Measurements from ENCODE around the gene LANCL2. TPM values are rescaled to one million over a fixed set of nuclear protein-coding genes. Genes with fewer than 3 reads are reported as not detected.

Gene LANCL2
- total RNA-seq, 1 donor from 2014 or later: 23.0 TPM

DNA sequence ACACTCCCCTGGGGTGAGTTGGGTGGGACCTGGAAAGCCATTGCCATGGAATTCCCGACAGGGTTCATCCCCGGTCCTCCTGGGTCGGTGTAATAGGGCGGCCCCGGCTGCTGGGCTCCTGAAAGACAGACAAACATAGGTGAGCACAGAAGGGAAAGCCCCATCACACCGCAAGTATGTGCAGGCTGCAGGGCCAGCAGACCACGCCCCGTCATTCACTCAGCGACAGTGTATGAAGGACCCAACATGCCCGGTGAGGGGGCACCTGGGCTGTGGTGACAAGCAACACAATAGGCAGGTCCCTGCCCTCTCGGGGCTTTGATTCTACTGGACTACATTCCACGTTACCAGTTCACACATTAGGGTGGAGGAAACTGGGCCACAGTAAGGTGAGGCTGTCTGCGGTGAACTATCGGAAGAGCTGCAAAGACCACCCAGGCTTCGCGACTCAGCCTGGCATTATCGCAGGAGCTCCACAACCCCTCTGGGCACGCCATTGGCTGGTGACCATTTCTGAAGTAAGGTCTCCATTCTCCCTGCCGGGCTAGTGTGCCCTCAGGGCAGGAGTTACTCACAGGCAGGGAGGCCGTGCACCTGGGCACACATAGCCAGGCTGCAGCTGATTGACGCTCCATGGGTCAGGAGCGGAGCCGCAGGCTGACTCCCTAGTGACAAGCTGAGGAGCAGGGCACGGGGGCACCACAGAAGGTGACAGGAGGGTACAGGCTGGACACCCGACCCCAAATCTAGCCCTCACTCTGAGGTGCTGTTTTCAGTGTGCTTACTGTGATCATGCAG is 108.0 kb downstream of the LANCL2 start:
- H3K27me3 Mint-ChIP-seq (ENCODE audit: low read depth): no peaks in the 10 kb centered on the region
- peaks cover 5% of the 10 kb centered on the region for H3K4me1 Mint-ChIP-seq
- TF ChIP-seq CTCF (conservative IDR thresholded peaks at IDR 0.05): no peak
- DNase-seq (ENCODE audit: low read depth, low spot score): no peak
- H3K27ac Mint-ChIP-seq (ENCODE audit: unreplicated experiment): no peak overlapping the region
- H3K9me3 Mint-ChIP-seq: no peaks in the 10 kb centered on the region
- H3K4me3 Mint-ChIP-seq: no peak overlapping the region
- H3K36me3 Mint-ChIP-seq (ENCODE audit: low read depth): peaks cover 9% of the 10 kb centered on the region

- no peak for TF ChIP-seq CTCF (conservative IDR thresholded peaks at IDR 0.05)
- Mint-ChIP-seq H3K4me3 (no peak overlapping the region), H3K27ac (ENCODE audit: unreplicated experiment) (no peak overlapping the region), H3K4me1 (peaks cover 5% of the 10 kb centered on the region), H3K27me3 (ENCODE audit: low read depth) (no peaks in the 10 kb centered on the region), H3K9me3 (no peaks in the 10 kb centered on the region), H3K36me3 (ENCODE audit: low read depth) (peaks cover 5% of the 10 kb centered on the region)
- DNase-seq (ENCODE audit: low read depth, low spot score): no peak
Observed at GRCh38 chr7:55473932-55474331, 108.8 kb downstream of the LANCL2 start.

- no peak for TF ChIP-seq CTCF (conservative IDR thresholded peaks at IDR 0.05)
- Mint-ChIP-seq H3K4me3 (no peak overlapping the region), H3K36me3 (ENCODE audit: low read depth) (peaks cover 5% of the 10 kb centered on the region), H3K27ac (ENCODE audit: unreplicated experiment) (peak overlapping the region; percentile 51), H3K4me1 (peaks cover 4% of the 10 kb centered on the region), H3K27me3 (ENCODE audit: low read depth) (no peaks in the 10 kb centered on the region), H3K9me3 (no peaks in the 10 kb centered on the region)
- DNase-seq (ENCODE audit: low read depth, low spot score): no peak
Observed at GRCh38 chr7:55474944-55475854, 110.1 kb downstream of the LANCL2 start.

- DNase-seq (ENCODE audit: low read depth, low spot score): no peak
- no peaks in the 10 kb centered on the region for H3K9me3 Mint-ChIP-seq
- H3K27me3 Mint-ChIP-seq (ENCODE audit: low read depth): no peaks in the 10 kb centered on the region
- no peaks in the 10 kb centered on the region for H3K36me3 Mint-ChIP-seq (ENCODE audit: low read depth)
- no peak for TF ChIP-seq CTCF (conservative IDR thresholded peaks at IDR 0.05)
- H3K4me3 Mint-ChIP-seq: no peak overlapping the region
- H3K4me1 Mint-ChIP-seq: no peaks in the 10 kb centered on the region
- H3K27ac Mint-ChIP-seq (ENCODE audit: unreplicated experiment): peak overlapping the region; percentile 81
Observed at GRCh38 chr7:55475855-55476803, 111.0 kb downstream of the LANCL2 start.

Measured in neural crest cell (in vitro differentiated cells).